Astrocyte of the cerebellum (primary cell): ENCODE measurements around the gene LAMB4.

Experiments used
- DNase-seq: peaks from one replicate; pipeline ENCODE4 v3.0.0-alpha.2; 2011; ENCODE audit warnings: low read depth
- H3K4me3 ChIP-seq: 2 replicates; pipeline ENCODE4 v1.5.1; 2011; ENCODE audit warnings: mild to moderate bottlenecking, low read depth, low read length, moderate library complexity
- in situ Hi-C: cut with HindIII; loops from 2 replicates; pipeline ENCODE4 v1.10.0; 2017; ENCODE audit warnings: low sequenced_read_pairs
- TF ChIP-seq, protein P1 (sequence below): IDR thresholded peaks from 2 replicates; pipeline ENCODE4 v1.5.1; 2012; ENCODE audit warnings: low read length, low read depth, moderate library complexity, mild to moderate bottlenecking; ENCODE audit errors: missing control alignments

The LAMB4 gene

DNA sequence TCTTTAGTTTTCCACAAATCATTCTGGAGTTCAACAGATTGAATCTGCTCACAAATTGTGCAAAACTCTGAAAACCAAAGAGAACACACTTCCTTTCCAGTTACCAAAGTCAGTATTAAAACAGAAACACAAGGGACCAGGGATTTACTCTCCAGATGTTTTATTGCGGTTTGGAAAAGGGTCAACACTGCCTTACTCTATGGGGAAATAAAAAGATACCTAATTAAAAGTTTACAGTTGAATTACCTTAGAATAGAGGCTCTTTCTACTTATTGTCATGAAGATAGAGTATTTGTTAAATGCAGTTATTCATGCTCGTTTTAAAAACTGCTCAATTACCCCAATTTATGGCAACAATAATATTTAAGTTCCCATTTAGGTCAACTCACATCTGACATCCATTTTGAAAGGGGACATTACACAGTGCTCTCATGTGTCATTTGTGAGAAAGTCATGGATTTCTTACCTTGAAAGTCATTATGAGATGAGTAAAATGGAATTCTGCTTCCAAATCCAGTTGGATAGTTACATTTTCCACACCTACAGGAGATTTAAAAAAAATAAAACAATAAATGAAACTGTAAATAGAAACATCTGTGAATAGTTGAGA is 135.6 kb downstream of the LAMB4 start:
- no peak for DNase-seq
- in situ Hi-C loops: loop anchor here (5.0 kb wide), 1 partner anchor 153 kb away; no protein-coding TSS in a partner anchor
- TF ChIP-seq, protein P1, sequence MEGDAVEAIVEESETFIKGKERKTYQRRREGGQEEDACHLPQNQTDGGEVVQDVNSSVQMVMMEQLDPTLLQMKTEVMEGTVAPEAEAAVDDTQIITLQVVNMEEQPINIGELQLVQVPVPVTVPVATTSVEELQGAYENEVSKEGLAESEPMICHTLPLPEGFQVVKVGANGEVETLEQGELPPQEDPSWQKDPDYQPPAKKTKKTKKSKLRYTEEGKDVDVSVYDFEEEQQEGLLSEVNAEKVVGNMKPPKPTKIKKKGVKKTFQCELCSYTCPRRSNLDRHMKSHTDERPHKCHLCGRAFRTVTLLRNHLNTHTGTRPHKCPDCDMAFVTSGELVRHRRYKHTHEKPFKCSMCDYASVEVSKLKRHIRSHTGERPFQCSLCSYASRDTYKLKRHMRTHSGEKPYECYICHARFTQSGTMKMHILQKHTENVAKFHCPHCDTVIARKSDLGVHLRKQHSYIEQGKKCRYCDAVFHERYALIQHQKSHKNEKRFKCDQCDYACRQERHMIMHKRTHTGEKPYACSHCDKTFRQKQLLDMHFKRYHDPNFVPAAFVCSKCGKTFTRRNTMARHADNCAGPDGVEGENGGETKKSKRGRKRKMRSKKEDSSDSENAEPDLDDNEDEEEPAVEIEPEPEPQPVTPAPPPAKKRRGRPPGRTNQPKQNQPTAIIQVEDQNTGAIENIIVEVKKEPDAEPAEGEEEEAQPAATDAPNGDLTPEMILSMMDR: no peak
- no peak overlapping the region for H3K4me3 ChIP-seq

DNA sequence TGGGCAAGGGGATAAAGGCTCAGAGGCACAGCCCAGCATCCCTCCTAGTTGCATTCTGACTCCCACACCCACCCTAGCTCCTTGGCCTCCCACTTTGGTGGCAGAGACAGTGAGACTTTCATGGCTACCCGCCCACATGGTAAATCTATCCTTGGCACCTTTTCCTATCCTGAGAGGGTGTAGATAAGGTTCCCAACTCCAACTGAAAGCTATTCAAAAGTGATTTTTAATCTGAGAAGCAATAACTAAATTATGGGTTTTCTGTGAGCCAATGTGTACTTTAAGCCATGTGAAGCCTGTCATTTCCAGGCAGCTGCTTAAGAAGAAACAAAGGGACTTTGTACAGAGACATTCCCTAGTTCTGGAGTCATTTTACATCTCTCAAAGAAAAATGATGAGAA is 136.3 kb downstream of the LAMB4 start:
- H3K4me3 ChIP-seq: no peak overlapping the region
- TF ChIP-seq, protein P1: no peak
- in situ Hi-C loops: no loop called here
- DNase-seq: no peak

DNA sequence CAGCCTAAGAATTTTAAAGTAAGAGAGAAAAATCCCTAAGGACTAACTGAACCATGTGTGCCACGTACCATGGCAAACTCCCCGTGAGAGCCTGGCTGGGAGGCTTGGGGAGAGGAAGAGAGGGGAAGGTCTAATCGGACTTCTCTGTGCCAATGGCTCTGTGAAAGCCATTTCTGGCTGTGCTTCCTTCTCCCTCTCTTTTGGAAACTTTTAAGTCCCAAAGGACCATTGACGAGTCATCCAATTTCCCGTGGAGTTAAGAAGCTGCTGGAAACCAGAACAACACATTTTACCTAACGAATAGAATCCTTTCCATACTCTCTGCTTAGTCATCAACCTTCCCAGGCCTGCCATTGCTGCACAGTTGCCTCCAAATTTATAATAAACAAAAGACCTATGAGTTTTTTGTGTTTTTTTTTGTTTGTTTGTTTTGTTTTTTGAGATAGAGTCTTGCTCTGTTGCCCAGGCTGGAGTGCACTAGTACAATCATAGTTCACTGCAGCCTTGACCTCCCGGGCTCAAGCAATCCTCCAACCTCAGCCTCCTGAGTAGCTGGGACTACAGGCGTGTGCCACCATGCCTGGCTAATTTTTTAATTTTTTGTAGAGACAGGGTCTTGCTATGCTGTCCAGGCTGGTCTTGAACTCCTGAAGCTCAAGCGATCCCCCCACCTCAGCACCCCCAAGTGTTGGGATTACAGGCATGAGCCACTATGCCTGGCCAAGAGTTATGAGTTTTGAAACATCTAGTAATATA is 140.4 kb downstream of the LAMB4 start:
- in situ Hi-C loops: no loop called here
- no peak for DNase-seq
- no peak overlapping the region for H3K4me3 ChIP-seq
- TF ChIP-seq, protein P1: no peak

DNA sequence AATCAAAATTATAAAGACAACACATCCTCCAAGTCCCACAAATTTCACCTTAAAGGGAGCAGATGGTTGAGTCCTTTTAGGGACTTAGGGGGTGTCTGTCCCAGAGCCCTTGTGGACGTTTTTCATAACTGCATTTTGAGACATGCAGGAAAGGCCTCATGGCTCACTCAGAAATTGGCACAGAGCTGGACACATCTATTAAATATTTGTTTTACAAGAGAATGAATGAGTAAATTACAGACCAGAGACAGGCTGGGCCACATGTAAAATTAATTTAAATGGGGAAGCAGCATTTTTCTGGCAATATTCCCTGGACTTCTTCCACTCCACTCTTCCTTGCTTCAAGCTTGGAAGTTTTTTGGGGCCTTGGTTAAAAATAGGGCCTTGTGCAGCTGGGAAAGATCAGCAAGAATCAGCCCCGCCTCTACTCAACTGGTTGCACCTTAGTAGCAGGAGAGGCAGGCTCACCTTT is 147.2 kb downstream of the LAMB4 start:
- DNase-seq: no peak
- TF ChIP-seq, protein P1: peak; percentile 37
- in situ Hi-C loops: loop anchor here (5.0 kb wide), 1 partner anchor 51 kb away; no protein-coding TSS in a partner anchor
- H3K4me3 ChIP-seq: no peak overlapping the region

DNA sequence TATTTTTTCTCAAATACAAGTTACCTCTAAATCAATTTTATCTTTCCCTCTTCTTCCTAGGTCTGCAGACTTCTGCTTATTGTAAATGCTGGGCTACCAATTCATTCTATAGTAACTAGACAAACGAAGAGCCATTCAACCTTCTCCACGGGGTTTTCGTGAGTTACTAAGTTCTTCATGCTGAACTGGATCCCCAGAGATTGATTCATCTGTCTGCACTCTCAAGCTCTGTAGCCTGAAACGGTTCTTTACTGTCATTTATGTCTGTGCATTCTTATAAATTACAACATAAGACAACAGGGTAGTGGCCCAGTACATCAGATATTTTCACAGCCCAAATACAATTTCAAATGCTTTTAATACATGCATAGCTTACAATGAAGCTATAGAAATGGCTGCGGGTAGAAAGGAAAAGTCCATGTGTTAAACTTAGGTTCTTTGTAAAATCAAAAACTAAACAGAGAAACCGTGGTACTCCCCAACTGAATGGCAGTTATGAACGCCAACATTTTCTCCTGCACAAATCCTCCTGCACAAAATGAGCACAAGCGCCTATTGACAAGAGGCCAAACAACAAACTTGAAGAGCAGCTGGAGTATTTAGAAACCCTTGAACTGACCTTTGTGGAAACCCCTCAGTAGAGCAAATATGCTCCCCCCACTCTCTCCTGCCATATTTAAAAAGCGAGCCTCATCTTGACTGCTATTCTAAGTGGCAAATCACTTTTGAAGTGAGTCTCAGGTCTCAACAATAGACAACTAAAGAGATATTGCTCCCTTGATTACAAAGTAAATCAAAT is 147.9 kb downstream of the LAMB4 start:
- H3K4me3 ChIP-seq: no peak overlapping the region
- DNase-seq: no peak
- TF ChIP-seq, protein P1: no peak
- in situ Hi-C loops: loop anchor here (5.0 kb wide), 1 partner anchor 50 kb away; no protein-coding TSS in a partner anchor

DNA sequence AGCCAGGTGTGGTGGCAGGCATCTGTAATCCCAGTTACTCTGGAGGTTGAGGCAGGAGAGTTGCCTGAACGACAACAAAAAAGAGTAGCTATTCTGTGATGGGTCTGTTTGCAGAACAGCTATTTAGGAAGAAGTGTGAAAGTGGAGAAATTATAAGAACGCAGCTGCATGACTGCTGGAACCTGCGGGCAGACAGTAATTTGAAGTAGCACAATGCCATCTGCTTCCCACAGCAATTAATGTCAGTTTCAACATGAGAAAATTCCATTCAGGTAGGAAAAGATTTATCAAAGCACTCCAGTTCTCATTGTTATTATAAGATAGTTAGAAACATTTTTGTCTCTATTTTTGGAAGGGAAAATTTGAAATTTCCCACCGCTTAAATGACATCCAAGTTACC is 148.7 kb downstream of the LAMB4 start:
- TF ChIP-seq, protein P1: no peak
- in situ Hi-C loops: loop anchor here (5.0 kb wide), 1 partner anchor 49 kb away; no protein-coding TSS in a partner anchor
- DNase-seq: no peak
- no peak overlapping the region for H3K4me3 ChIP-seq
